Thyroid gland (tissue), 4 donors: ENCODE data around the gene RTN4IP1.

Experiments
- POLR2A ChIP-seq, 2 donors: fragments of 450-650 bp; IDR thresholded peaks; one replicate each; pipeline ENCODE4 v1.6.1; 2017; ENCODE audit warnings: antibody characterized with exemption in 2 of 2, mild to moderate bottlenecking in 2 of 2, moderate library complexity in 1 of 2
- TF ChIP-seq, protein P1 (sequence below), 6 experiments: fragments of 200-600 bp in 3 of 6; fragments of 450-650 bp in 3 of 6; sonication (generic) in 3 of 6; IDR thresholded peaks; one replicate each; pipeline ENCODE4 v1.5.1; 2016 to 2019; ENCODE audit warnings: antibody characterized with exemption in 6 of 6, mild to moderate bottlenecking in 2 of 6, inconsistent platforms in 1 of 6, moderate library complexity in 1 of 6

GRCh38 chr6:106536357-106536756 lies 92.9 kb downstream of the RTN4IP1 start:
- TF ChIP-seq POLR2A (IDR thresholded peaks at IDR 0.05), result no peak
- TF ChIP-seq, protein P1, sequence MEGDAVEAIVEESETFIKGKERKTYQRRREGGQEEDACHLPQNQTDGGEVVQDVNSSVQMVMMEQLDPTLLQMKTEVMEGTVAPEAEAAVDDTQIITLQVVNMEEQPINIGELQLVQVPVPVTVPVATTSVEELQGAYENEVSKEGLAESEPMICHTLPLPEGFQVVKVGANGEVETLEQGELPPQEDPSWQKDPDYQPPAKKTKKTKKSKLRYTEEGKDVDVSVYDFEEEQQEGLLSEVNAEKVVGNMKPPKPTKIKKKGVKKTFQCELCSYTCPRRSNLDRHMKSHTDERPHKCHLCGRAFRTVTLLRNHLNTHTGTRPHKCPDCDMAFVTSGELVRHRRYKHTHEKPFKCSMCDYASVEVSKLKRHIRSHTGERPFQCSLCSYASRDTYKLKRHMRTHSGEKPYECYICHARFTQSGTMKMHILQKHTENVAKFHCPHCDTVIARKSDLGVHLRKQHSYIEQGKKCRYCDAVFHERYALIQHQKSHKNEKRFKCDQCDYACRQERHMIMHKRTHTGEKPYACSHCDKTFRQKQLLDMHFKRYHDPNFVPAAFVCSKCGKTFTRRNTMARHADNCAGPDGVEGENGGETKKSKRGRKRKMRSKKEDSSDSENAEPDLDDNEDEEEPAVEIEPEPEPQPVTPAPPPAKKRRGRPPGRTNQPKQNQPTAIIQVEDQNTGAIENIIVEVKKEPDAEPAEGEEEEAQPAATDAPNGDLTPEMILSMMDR (IDR thresholded peaks at IDR 0.05), result no peak
